Activated CD8-positive, alpha-beta memory T cell treated with anti-CD3 and anti-CD28 coated beads for 48 hours (primary cell): Measurements from ENCODE around the gene SNX22.
A peak's percentile ranks its signal among the peaks of the same experiment; 100 is the strongest.

Source experiments
- DNase-seq, 3 experiments: peaks; one replicate each; pipeline ENCODE4 v3.0.0-alpha.2; 2020; ENCODE audit warnings: low read depth in 2 of 3, low spot score in 2 of 3

The SNX22 gene

DNA sequence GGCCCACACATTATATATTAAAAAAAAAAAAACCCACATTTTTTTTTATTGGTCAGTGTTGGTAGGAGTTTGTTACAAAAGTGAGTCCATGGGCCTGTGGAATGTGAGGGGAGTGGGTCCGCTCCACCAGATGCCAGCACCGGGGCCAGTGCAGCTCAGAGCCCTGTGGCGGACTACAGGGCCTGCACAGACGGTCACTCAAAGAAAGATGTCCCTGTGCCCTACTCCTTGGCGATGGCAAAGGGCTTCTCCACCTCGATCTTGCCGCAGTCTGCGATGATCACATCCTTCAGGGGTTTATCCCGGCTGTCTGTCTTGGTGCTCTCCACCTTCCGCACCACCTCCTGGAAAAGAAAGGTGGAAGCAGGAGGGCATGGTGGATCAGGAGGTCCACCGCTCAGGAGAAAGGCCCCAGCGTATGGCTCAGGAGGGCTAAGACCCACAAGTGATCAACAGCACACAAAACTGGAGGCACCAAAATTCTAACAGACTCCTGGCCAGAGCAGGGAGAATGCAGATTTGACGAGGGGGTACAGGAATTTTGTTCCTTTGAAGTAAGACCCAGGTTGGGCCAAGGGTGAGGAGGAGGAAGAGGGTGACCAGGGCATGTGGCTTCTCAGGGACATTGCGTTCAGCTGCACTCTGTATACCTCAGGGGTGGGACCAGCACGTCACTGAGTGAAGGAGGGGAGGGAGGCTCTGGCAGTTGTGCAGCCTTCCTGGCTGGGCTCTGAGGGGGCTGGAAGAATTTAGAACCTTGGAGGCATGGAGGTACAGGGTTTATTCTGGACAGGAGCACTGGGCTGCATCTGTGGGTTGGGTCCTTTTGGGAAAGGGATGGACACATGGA lies 4.5 kb downstream of the SNX22 start:
- DNase-seq = no peak

DNA sequence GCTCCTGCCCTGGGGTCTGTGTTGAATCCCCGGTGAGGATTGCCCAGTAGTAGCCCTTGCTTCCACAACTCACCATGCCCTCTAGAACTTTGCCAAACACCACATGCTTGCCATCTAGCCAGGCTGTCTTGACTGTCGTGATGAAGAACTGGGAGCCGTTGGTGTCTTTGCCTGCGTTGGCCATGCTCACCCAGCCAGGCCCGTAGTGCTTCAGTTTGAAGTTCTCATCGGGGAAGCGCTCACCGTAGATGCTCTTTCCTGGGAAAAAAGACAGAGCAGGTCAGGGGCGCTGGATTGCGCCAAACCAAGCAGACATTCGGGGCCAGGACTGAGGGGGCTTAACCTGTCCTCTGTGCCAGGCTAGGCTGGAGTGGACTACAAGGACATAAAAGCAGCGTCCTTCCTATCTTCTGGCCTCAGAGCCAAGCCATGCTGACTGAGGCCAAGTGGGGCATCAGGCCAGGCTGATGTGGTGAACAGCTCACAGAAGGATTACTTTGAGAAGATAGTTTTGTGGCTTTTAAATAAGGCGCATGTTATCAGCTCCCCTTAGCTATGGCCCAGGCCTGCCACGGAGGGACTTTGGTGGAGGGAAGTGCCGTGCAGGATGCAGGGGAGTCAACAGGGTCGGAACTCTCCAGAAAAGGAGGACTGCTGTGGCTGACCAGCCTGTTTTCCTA lies 5.3 kb downstream of the SNX22 start:
- DNase-seq = no peak

DNA sequence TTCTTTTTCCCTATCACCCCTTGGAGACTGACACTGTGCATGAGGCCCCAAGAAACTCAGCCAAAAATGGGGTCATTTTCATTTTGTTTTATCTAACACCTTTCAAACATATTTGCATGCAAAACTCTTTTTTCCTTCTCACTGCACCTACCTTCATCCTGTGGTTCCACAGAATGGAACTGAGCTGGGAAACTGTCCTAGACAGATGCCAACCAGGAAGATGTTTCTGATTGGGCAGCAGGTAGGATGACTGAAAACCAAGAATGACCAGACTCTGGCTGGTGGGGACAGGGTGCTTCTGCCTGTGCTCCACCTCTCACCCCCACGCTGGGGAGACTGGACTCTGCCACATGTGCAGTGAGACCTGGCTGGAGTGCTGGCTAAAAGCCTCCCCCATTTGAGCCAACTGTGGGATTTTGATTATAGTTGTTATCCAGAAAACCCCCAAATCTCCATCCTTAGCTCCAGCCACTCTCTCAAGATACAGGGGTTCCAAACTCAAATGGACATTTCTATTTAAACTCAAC lies 6.1 kb downstream of the SNX22 start:
- no peak for DNase-seq

DNA sequence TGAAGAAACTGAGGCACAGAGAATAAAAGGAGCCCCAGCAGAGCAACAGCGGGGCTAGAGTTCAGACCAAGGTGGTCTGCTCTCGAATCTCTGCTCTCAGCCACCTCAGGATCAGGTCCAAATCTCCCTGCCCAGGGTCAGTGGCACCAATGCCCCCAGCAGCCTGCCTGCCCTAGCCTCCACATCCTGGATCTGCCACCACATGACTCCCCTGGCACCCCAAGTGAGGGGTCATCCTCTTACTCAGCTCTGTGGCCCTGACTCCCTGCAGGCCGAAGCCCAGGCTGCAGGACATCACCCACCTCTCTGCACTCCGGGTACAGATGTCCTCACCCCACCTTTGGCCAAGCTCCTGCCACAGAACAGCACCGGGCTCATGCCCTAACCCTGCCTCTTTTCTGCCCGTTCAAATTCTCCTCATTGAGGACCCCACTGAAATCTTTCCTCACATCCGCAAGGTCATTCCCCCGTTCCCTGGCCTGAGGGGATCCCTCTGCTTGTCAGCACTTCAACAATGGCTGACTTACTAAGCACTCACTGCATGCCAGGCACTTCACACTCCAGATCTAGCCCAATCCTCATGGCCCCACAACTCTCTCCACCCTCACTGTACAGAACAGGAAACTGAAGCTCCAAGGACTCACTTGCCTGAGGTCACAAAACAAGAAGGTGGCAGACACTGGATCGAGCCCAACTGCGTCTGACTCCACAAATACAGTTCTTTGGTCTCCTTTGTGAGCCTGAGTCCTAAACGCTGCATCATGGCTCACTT lies 7.0 kb downstream of the SNX22 start:
- DNase-seq = no peak

DNA sequence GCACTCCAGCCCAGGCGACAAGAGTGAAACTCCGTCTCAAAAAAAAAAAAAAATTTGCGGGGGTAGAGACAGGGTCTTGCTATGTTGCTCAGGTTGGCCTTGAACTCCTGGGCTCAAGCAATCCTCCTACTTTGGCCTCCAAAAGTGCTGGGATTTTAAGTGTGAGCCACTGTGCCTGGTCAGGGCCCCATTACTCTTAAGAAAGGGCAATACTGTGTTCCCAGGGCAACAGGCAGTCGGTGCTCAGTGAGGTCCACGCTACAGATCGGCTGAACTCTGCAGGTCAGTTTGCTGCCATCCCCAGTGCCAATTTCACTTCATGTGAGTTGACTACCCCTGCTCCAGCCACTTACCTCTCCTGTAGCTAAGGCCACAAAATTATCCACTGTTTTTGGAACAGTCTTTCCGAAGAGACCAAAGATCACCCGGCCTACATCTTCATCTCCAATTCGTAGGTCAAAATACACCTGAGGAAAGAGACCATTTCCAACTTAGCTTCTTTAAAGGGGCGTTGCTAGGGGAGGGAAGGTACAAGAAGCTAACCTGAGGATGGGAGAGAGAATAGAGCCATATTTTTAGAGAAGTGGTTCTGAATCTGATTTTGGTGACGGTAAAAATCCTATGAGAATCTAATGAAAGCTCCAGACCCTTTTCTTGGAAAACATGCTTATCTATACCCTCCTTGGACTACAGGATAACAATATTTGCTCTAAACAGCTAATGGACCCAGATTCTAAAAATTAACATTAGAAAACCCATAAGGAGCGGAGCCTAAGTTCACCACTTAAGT lies 10.4 kb downstream of the SNX22 start:
- no peak for DNase-seq

DNA sequence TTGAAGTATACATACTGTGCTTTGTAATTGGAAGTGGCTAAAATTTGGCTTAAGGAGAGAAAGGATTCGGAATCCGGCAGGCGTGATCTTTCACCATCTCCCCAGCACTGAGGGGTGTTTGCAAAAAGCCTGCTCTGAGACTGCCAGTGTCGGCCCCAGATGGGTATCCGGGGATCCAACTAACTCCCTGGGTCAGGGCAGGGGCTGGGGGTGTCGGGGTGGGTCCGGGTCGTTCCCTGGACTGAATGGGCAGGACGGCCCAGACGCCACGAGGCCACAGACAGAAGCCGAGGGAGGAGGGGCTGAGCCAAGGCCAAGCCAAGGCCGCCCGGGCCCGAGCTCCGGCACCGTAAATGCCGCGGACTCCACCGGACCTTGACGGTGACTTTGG lies 10.9 kb downstream of the SNX22 start:
- peak in 1 of 3 experiments; percentile 28 for DNase-seq

DNA sequence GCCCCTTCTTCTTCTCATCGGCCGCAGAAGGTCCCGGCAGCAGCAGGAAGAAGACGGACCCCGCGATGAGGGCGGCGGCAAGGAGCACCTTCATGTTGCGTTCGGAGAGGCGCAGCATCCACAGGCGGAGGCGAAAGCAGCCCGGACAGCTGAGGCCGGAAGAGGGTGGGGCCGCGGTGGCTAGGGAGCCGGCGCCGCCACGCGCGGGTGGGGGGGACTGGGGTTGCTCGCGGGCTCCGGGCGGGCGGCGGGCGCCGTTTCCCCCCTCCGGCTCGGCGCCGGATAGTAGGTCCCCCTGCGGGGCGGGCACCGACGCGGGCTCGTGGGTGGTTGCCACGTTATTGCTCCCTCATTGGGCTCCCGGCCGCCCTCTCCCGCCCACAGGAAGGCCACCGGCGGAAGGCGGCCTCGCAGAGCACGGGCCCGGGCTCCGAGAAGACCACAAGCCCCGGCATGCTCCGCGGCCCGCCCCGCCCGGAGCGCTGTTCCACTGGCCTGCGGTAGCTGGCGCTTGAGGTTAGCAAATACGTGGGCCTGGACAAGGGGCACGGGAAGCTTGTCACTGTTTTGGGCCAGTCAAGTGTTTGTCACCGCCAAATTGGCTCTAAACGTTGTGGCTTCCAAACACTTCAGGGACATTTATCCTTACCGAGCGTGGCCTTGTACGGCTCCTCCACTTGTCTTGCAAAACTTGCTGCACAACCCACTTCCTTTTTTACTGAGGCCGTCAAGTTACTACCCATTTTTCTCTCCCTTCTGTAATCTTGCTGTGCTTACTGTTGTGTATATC lies 11.5 kb downstream of the SNX22 start, which contains the start of gene PPIB:
Gene PPIB (minus strand): TSS at position 154 of the 790 bp plus-strand sequence. CDS start 36 bp downstream, at position 118.
- peak; percentile 90 to 97 (median 93) for DNase-seq

DNA sequence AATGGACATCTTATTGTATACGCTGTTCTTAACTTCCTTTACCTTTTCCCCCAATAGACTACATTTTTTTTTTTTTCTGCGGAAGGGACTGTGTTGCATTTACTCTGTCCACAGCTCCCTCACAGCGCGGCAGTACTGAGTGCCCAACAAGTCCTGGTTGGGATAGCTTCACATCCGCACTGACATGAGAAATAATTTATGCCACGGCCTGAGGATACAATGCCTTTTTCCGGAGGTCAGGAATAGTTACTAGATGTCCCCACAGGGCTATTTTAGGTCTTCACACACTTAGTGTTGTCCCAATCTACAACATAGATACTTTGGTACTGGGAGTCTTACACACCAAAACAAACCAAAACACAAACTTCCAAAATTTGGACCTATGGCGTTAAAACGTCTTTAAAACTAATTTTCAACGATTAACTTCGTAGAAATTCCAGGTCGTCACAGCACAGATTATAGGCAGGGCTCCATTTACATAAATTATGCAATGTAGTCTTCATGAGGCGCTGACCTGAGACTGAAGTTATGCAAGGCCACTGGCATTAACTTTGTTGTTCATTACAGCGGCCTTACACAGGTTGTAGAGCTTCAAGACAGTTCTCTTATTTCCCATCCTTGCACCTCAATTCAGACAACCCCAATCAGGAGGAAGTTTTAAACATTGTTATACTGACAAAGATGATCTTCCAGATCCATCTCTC lies 12.3 kb downstream of the SNX22 start:
- no peak for DNase-seq

DNA sequence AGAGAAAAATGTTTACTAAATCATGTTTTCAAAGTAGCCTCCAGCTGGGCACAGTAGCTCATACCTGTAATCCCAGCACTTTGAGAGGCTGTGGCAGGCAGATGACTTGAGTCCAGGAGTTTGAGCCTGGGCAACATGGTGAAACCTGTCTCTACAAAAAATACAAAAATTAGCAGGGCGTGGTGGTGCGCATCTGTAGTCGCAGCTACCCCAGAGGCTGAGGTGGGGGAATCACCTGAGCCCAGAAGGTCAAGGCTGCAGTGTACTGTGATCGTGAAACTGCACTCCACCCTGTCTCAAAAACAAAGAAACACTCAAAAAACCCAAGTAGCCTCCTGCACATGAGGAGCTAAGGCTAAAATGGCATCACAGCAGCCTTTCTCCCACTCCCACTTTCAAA lies 12.9 kb downstream of the SNX22 start:
- no peak for DNase-seq

DNA sequence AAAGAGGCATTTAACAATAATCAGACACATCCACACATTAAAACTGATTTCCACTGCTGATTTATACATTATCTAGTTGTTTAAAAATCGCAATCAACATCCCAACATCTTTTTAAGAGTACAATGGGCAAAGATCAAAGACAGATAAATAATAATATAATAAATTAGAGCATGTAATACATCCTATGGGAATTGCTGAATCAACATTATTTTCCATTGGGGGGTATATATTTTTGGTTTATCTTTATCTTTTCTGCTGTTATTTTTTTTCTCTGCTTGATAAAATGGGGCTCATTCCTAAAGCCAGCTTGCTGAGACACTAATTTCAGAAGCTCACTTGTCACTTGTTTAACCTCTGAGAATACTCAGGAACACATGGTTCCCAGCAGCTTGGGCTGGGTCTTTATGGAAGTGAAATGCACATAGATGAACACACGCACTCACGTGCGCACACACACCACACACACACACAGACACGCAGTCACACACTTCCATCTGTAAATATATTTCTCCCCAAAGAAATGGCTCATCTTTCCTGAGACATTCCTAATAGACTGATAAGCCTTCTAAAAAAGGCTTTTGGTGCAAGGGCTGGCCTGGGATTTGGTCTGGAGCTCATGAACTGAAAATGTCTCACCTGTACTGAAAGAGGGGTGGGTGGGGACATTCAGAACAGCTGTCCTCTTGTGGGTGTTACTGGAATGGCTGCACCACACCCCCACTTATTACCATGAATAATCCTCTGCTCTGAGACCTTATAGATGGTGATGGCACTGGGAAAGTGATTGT lies 14.8 kb downstream of the SNX22 start:
- DNase-seq = no peak

DNA sequence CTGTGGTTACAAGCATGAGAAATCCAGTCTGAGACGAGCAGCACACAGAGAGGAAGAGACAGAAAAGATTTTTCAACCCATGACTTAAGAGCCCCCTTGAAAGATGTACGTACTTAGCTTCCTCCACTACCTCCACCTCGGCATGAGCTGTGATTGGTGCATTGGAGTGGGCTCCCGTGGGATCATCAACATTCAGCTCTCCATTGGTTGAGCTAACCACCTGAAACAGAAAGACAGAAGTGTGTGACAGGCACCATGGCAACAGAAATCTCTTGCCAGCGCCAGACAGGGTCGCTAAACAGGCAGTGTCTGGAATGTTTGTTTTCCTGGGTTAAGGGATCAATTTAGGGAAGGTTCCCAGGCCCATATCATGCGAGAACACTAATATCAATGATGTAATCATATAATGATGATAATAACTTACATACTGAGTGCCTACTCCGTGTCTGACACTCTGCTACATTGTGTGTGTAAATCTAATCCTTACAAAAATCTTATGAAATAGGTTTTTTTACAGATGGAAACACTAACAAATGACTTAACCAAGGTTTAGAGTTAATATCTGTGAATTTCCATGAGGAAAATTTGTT lies 28.8 kb downstream of the SNX22 start:
- no peak for DNase-seq

DNA sequence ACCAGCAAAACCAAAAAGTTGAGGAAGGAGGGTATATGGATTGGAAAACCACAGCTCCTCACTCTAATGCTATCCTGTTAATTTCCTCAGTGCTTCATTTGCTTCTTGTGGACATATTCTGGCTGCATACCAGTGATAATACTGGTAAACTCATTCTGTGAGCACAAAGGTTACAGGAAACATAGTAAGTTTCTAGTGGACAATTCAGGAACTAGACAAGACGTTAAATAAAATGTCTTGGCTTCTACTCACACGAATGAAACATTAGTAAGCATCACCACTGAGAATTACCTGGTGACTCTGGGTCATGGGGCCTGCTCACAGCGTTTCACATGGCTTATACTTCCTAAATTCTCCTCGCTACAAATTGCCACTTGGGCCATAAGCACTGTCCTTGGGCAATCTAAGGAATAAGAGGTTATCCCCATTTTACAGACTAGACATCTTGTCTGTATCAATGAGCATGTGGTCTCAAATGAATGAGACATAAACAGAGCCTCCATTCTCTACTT lies 31.4 kb downstream of the SNX22 start:
- DNase-seq = no peak

DNA sequence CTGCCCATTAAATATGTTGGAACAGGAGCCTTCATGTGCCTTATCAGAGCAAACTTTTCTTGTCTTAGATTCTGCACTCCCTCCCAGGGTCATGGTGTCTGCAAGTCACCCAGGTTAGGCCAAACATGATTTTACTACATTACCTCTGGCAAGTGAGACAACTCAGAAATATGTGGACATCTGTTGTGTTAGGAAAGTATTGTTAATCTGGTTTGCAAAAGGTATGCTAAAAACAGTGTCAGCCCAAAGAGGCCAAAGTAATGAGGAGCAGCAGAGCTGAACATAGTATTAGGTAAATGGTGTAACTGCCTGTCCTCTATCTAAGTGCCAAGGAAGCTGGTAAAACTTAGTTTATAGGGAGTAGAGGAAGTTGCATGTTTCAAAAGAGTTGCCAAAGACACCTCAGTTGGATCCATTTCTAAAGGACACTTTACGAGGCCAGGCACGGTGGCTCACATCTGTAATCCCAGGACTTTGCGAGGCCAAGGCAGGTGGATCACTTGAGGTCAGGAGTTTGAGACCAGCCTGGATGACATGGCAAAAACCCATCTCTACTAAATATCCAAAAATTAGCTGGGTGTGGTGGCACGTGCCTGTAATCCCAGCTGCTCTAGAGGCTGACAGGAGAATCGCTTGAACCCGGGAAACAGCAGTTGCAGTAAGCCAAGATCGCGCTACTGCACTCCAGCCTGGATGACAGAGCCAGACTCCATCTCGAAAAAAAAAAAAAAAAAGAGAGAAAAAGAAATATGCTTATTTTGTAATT lies 33.8 kb downstream of the SNX22 start:
- no peak for DNase-seq

DNA sequence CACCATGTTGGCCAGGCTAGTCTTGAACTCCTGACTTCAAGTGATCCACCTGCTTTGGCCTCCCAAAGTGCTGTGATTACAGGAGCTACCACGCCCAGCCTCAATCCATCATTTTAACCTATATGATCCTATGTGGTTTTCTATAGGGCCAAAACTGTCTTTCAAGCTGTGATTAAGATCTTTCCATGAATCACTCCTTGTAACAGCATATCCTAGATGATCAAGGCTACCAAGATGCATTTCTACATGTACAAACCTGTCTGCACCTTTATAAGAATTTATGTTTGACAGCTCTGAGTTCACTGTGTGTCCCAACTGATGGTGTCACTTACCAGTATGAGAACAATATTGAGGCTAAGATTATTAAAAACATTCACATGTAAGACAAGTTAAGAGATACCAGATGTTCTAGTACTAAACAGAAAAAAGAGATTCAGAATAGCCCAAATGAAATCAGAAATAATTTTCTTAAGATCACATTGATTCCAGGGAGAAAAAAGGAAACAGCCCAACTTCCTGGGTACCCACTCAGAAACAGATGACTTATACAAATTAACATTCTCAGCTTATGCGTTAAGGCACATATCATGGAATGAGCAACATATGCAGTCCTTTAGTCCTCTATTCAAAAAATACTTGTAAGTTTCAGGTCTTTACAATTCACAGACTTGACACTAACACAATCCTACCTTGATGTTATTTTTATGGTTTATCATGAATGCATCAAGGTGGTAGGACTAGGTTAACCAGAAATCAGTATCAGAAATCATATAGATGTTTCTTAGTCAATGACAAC lies 36.1 kb downstream of the SNX22 start:
- DNase-seq = no peak

DNA sequence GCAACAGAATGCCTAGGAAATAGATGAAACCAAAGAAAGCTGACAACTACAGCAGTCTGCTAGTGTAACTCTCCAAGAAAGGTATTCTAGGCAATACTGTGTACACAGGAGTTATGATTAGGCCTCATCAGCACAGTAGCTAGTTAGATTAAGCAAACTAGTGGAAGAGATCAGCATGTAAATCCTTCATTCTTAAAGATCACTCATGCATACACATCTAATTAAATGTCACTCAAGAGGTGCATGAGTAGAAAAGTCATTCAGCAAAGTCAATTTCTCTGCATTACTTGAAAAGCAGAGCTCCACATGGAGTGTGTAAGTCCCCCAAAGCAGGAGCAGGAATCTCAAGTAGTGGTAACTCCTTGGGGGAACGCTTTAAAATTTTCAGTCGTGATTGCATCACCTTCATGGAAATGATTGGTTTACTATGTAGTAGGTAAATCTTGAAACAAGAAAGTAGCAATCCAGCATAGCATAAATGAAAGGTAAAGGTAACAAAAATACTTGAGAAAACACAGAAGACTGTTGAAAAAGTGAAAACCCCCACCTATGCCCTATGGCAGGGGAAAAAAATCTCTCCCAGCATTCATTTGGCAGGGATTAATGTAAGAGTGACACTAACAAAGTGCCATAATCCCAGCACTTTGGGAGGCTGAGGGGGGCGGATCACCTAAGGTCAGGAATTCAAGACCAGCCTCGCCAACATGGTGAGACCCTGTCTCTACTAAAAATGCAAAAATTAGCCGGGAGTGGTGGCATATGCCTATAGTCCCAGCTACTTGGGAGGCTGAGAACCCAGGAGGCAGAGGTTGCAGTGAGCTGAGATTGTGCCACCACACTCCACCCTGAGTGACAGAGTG lies 40.7 kb downstream of the SNX22 start:
- no peak for DNase-seq
